OCI-LY3 (cell line): ENCODE measurements around the gene KIAA0319L.

Experiments used
- H2AFZ ChIP-seq: fragments of 200-600, 300-600 bp; shearing (Covaris generic); 2 replicates; pipeline ENCODE4 v1.6.0; 2014; ENCODE audit warnings: antibody characterized with exemption, low read depth, low read length
- H3K27ac ChIP-seq: fragments of 200-600, 300-600 bp; sonication (generic); 2 replicates; pipeline ENCODE4 v1.5.1; 2014; ENCODE audit warnings: mild to moderate bottlenecking, low read length, moderate library complexity, mixed read lengths
- H3K27me3 ChIP-seq: fragments of 200-600, 300-600 bp; sonication (generic); 2 replicates; pipeline ENCODE4 v1.6.1; 2014; ENCODE audit warnings: low read depth, low read length, mixed read lengths
- H3K36me3 ChIP-seq: fragments of 200-600, 300-600 bp; sonication (generic); replicated peaks from 2 replicates; pipeline ENCODE3; 2014; ENCODE audit warnings: low read depth, low read length, mixed read lengths
- H3K4me1 ChIP-seq: fragments of 300-600, 200-600 bp; sonication (generic); 2 replicates; pipeline ENCODE4 v1.6.1; 2014; ENCODE audit warnings: low read length, mixed read lengths
- H3K4me2 ChIP-seq: fragments of 200-600, 300-600 bp; sonication (generic); 2 replicates; pipeline ENCODE4 v1.6.1; 2014; ENCODE audit warnings: low read length, mixed read lengths
- H3K4me3 ChIP-seq: fragments of 300-600, 200-600 bp; sonication (generic); 2 replicates; pipeline ENCODE4 v1.5.1; 2014; ENCODE audit warnings: antibody characterized with exemption, mild to moderate bottlenecking, low read length, moderate library complexity
- H3K79me2 ChIP-seq: fragments of 300-600, 200-600 bp; shearing (Covaris generic); 2 replicates; pipeline ENCODE4 v1.6.1; 2014; ENCODE audit warnings: mild to moderate bottlenecking, low read length, mixed read lengths
- H3K9ac ChIP-seq: fragments of 300-600, 200-600 bp; shearing (Covaris generic); 2 replicates; pipeline ENCODE4 v1.6.0; 2014; ENCODE audit warnings: mild to moderate bottlenecking, low read length, moderate library complexity
- H3K9me3 ChIP-seq: fragments of 200-600, 300-600 bp; shearing (Covaris generic); 2 replicates; pipeline ENCODE4 v1.6.1; 2014; ENCODE audit warnings: low read length, mixed read lengths; ENCODE audit not compliant: insufficient read depth
- H4K20me1 ChIP-seq: fragments of 200-600, 300-600 bp; sonication (generic); 2 replicates; pipeline ENCODE4 v1.6.1; 2016; ENCODE audit warnings: low read length, mixed read lengths; ENCODE audit not compliant: insufficient read depth
- CTCF ChIP-seq: fragments of 200-600, 300-600 bp; sonication (generic); IDR thresholded peaks from 2 replicates; pipeline ENCODE4 v1.5.1; 2014; ENCODE audit warnings: antibody characterized with exemption, low read length, low read depth
- EZH2phosphoT487 ChIP-seq: fragments of 200-600 bp; shearing (Covaris generic); IDR thresholded peaks from 2 replicates; pipeline ENCODE4 v1.6.1; 2018; ENCODE audit warnings: antibody characterized with exemption, mixed run types, low read depth

Gene KIAA0319L

GRCh38 chr1:35449334-35450008, 107.7 kb downstream of the KIAA0319L start:
- Histone ChIP-seq H2AFZ (no peak overlapping the region), H3K27ac (no peak overlapping the region), H3K9me3 (no peaks in the 10 kb centered on the region), H3K9ac (no peak overlapping the region), H4K20me1 (no peaks in the 10 kb centered on the region), H3K27me3 (no peaks in the 10 kb centered on the region), H3K79me2 (no peaks in the 10 kb centered on the region), H3K4me3 (no peak overlapping the region), H3K4me2 (no peak overlapping the region), H3K4me1 (no peaks in the 10 kb centered on the region; the same call in 1 of the 2 replicates), H3K36me3 (peaks cover 17% of the 10 kb centered on the region)
- TF ChIP-seq CTCF, result no peak
- TF ChIP-seq EZH2phosphoT487, result no peak

GRCh38 chr1:35448344-35448801, 108.8 kb downstream of the KIAA0319L start:
- Histone ChIP-seq H3K9me3 (no peaks in the 10 kb centered on the region), H4K20me1 (no peaks in the 10 kb centered on the region), H3K27ac (no peak overlapping the region), H3K79me2 (no peaks in the 10 kb centered on the region), H3K9ac (no peak overlapping the region), H2AFZ (no peak overlapping the region), H3K27me3 (no peaks in the 10 kb centered on the region), H3K4me3 (no peak overlapping the region), H3K36me3 (peaks cover 13% of the 10 kb centered on the region), H3K4me1 (no peaks in the 10 kb centered on the region), H3K4me2 (no peak overlapping the region)
- TF ChIP-seq CTCF, result no peak
- no peak for TF ChIP-seq EZH2phosphoT487

GRCh38 chr1:35447278-35447677, 109.9 kb downstream of the KIAA0319L start:
- H3K4me1 ChIP-seq, result no peaks in the 10 kb centered on the region
- no peaks in the 10 kb centered on the region for H3K27me3 ChIP-seq
- no peaks in the 10 kb centered on the region for H4K20me1 ChIP-seq
- peaks cover 13% of the 10 kb centered on the region for H3K36me3 ChIP-seq
- H3K4me2 ChIP-seq, result no peak overlapping the region
- H3K79me2 ChIP-seq, result no peaks in the 10 kb centered on the region
- H3K9ac ChIP-seq, result no peak overlapping the region
- no peak overlapping the region for H3K4me3 ChIP-seq
- TF ChIP-seq EZH2phosphoT487, result no peak
- no peak for TF ChIP-seq CTCF
- H3K27ac ChIP-seq, result no peak overlapping the region
- no peak overlapping the region for H2AFZ ChIP-seq
- no peaks in the 10 kb centered on the region for H3K9me3 ChIP-seq

- no peaks in the 10 kb centered on the region for H3K4me1 ChIP-seq
- no peak overlapping the region for H3K9ac ChIP-seq
- no peaks in the 10 kb centered on the region for H3K27me3 ChIP-seq
- H3K36me3 ChIP-seq, result peaks cover 1% of the 10 kb centered on the region
- H4K20me1 ChIP-seq, result no peaks in the 10 kb centered on the region
- no peak overlapping the region for H3K4me2 ChIP-seq
- no peak overlapping the region for H3K27ac ChIP-seq
- no peaks in the 10 kb centered on the region for H3K79me2 ChIP-seq
- H3K4me3 ChIP-seq, result no peak overlapping the region
- no peaks in the 10 kb centered on the region for H3K9me3 ChIP-seq
- no peak overlapping the region for H2AFZ ChIP-seq
- TF ChIP-seq EZH2phosphoT487, result no peak
- TF ChIP-seq CTCF, result no peak
Measured at GRCh38 chr1:35444519-35444774, 112.8 kb downstream of the KIAA0319L start.
